Retinal pigment epithelial cell (primary cell): ENCODE results near the gene IFITM1.

Source experiments
- DNase-seq: peaks from one replicate; pipeline ENCODE4 v3.0.0-alpha.2; 2010; ENCODE audit warnings: low read depth
- H3K4me3 ChIP-seq: 2 replicates; pipeline ENCODE4 v1.5.1; 2011; ENCODE audit warnings: mild to moderate bottlenecking, low read length, control low read depth, moderate library complexity
- CTCF ChIP-seq: conservative IDR thresholded peaks from 2 replicates; pipeline ENCODE4 v1.5.1; 2011; ENCODE audit warnings: low read depth, low read length, control low read depth, inconsistent platforms

The IFITM1 gene

GRCh38 chr11:334264-334994 lies 20.6 kb downstream of the IFITM1 start:
- TF ChIP-seq CTCF: no peak
- no peak overlapping the region for H3K4me3 ChIP-seq
- DNase-seq: no peak

- no peak for DNase-seq
- no peak overlapping the region for H3K4me3 ChIP-seq
- no peak for TF ChIP-seq CTCF
Observed at GRCh38 chr11:335779-336658, 22.2 kb downstream of the IFITM1 start.

- no peak for TF ChIP-seq CTCF
Observed at GRCh38 chr11:336659-337198, 22.9 kb downstream of the IFITM1 start.

GRCh38 chr11:337711-338110 lies 23.9 kb downstream of the IFITM1 start:
- no peak overlapping the region for H3K4me3 ChIP-seq
- no peak for TF ChIP-seq CTCF
- no peak for DNase-seq

More at GRCh38 chr11:336659-337198, 22.9 kb downstream of the IFITM1 start:
- no peak for DNase-seq
- no peak overlapping the region for H3K4me3 ChIP-seq

- H3K4me3 ChIP-seq: no peak overlapping the region
- TF ChIP-seq CTCF: no peak
- DNase-seq: no peak
Observed at GRCh38 chr11:339963-340362, 26.1 kb downstream of the IFITM1 start.

- H3K4me3 ChIP-seq: no peak overlapping the region
- TF ChIP-seq CTCF: no peak
- no peak for DNase-seq
Observed at GRCh38 chr11:340539-341512, 27.0 kb downstream of the IFITM1 start.
